GM23248 (cell line): ENCODE data around the gene FOXB1. TPM values are rescaled to one million over a fixed set of nuclear protein-coding genes. Genes with fewer than 3 reads are reported as not detected.

ENCODE experiments used
- DNase-seq: peaks from one replicate; pipeline ENCODE4 v3.0.0-alpha.2; 2015
- H2AFZ ChIP-seq: fragments of 200-600 bp; sonication (generic); 2 replicates; pipeline ENCODE4 v1.6.1; 2016; ENCODE audit warnings: antibody characterized with exemption
- H3F3A ChIP-seq: fragments of 200-600 bp; sonication (generic); 2 replicates; pipeline ENCODE4 v1.6.1; 2016; ENCODE audit warnings: mild to moderate bottlenecking, antibody characterized with exemption, mixed run types; ENCODE audit not compliant: insufficient read depth
- H3K27ac ChIP-seq: fragments of 200-600 bp; sonication (generic); 2 replicates; pipeline ENCODE4 v1.5.1; 2016; ENCODE audit warnings: mild to moderate bottlenecking
- H3K27me3 ChIP-seq: fragments of 200-600 bp; sonication (generic); replicated peaks from 2 replicates; pipeline ENCODE4 v1.6.1; 2016; ENCODE audit warnings: mild to moderate bottlenecking; ENCODE audit not compliant: insufficient read depth
- H3K36me3 ChIP-seq: fragments of 200-600 bp; sonication (generic); 2 replicates; pipeline ENCODE4 v1.6.1; 2016; ENCODE audit warnings: low read depth, mild to moderate bottlenecking
- H3K4me1 ChIP-seq: fragments of 200-600 bp; sonication (generic); 2 replicates; pipeline ENCODE4 v1.6.1; 2016; ENCODE audit warnings: mild to moderate bottlenecking; ENCODE audit not compliant: insufficient read depth
- H3K4me2 ChIP-seq: fragments of 200-600 bp; sonication (generic); one replicate; pipeline ENCODE4 v1.6.1; 2016; ENCODE audit warnings: mild to moderate bottlenecking; ENCODE audit not compliant: unreplicated experiment
- H3K4me3 ChIP-seq: fragments of 200-600 bp; sonication (generic); 2 replicates; pipeline ENCODE4 v1.5.1; 2016; ENCODE audit warnings: mild to moderate bottlenecking
- H3K79me2 ChIP-seq: fragments of 200-600 bp; sonication (generic); 2 replicates; pipeline ENCODE4 v1.6.1; 2016; ENCODE audit warnings: mild to moderate bottlenecking; ENCODE audit not compliant: insufficient read depth
- H3K9ac ChIP-seq: fragments of 200-600 bp; sonication (generic); 2 replicates; pipeline ENCODE4 v1.6.1; 2016; ENCODE audit warnings: mild to moderate bottlenecking
- H3K9me2 ChIP-seq: fragments of 200-600 bp; sonication (generic); 2 replicates; pipeline ENCODE4 v1.6.1; 2016; ENCODE audit warnings: mixed run types, mild to moderate bottlenecking, moderate library complexity; ENCODE audit not compliant: insufficient read depth
- H3K9me3 ChIP-seq: fragments of 200-600 bp; sonication (generic); one replicate; pipeline ENCODE4 v1.6.1; 2017; ENCODE audit warnings: low read depth
- H4K20me1 ChIP-seq: fragments of 200-600 bp; sonication (generic); 2 replicates; pipeline ENCODE4 v1.6.0; 2016; ENCODE audit not compliant: insufficient read depth
- EZH2 ChIP-seq: fragments of 200-600 bp; sonication (generic); IDR thresholded peaks from 2 replicates; pipeline ENCODE4 v1.6.1; 2018; ENCODE audit warnings: antibody characterized with exemption, mild to moderate bottlenecking; ENCODE audit not compliant: insufficient read depth, poor library complexity, severe bottlenecking
- EZH2phosphoT487 ChIP-seq: fragments of 200-600 bp; sonication (generic); IDR thresholded peaks from 2 replicates; pipeline ENCODE4 v1.6.1; 2018; ENCODE audit warnings: antibody characterized with exemption, moderate library complexity, mild to moderate bottlenecking, low read depth; ENCODE audit not compliant: insufficient read depth
- WGBS, 2 experiments: methylation state at CpG; one replicate each; pipeline ENCODE4 v1.1.6; 2015 to 2017; ENCODE audit warnings: low lambda C conversion rate in 2 of 2, low coverage in 1 of 2; ENCODE audit errors: missing lambda C conversion rate in 2 of 2; 5-methylcytosine and 5-hydroxymethylcytosine counted together
- in situ Hi-C: fragments of 300-500 bp; cut with MboI; formaldehyde crosslinking; loops from 2 replicates; pipeline ENCODE4 v1.15.0; 2020
- polyA plus RNA-seq: library from polyadenylated mRNA; unstranded; fragments of >200 nt; fragmentation: Nextera tagmentation; extraction: Ambion mirVana; gene quantifications from 2 replicates; pipeline ENCODE4 v1.2.1, GENCODE V29; 2016
- total RNA-seq: library from RNA; depleted of rRNA; stranded (reverse); fragments of >200 nt; shearing (Covaris generic); gene quantifications from 2 replicates; pipeline ENCODE4 v1.2.3, GENCODE V29; 2014

The FOXB1 gene
- total and polyA plus RNA-seq, 2 experiments from 2014 or later: not detected

DNA sequence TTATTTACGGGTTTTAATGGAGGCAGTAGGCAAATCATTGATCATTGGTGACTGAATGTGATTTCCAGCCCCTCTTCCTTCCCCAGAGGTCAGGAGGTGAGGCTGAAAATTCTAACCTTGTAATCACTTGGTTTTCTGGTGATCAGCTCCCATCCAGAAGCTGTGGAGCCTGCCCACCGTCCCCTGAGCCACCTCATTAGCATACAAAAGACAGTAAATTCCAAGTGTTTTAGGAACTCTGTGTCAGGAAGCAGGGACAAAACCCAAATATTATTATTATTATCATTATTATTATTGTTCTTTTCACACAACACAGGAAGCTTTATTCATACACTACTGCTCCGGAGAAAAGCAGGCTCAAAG lies 18.2 kb downstream of the FOXB1 start:
- H3K9ac ChIP-seq: no peak overlapping the region
- no peak for DNase-seq
- H4K20me1 ChIP-seq: no peaks in the 10 kb centered on the region
- 72 to 74% methylated on average over 3 of the region's 3 CpGs for WGBS, 2 experiments
- H3K9me3 ChIP-seq: no peaks in the 10 kb centered on the region
- no peak for TF ChIP-seq EZH2
- no peak for TF ChIP-seq EZH2phosphoT487
- H2AFZ ChIP-seq: no peak overlapping the region
- in situ Hi-C loops: no loop called here
- H3K9me2 ChIP-seq: no peaks in the 10 kb centered on the region
- H3K4me3 ChIP-seq: no peak overlapping the region
- H3K4me2 ChIP-seq: no peak overlapping the region
- H3K79me2 ChIP-seq: no peaks in the 10 kb centered on the region
- H3K4me1 ChIP-seq: no peaks in the 10 kb centered on the region
- H3F3A ChIP-seq: no peaks in the 10 kb centered on the region
- H3K27me3 ChIP-seq: peaks cover under 1% of the 10 kb centered on the region; the same call in 1 of the 2 replicates
- no peak overlapping the region for H3K27ac ChIP-seq
- H3K36me3 ChIP-seq: no peaks in the 10 kb centered on the region

GRCh38 chr15:60026555-60026954 lies 22.4 kb downstream of the FOXB1 start:
- 36 to 39% methylated on average over 2 of the region's 2 CpGs for WGBS, 2 experiments
- Histone ChIP-seq H2AFZ (no peak overlapping the region), H3K4me1 (no peaks in the 10 kb centered on the region), H3K27me3 (peaks cover 11% of the 10 kb centered on the region), H3K36me3 (no peaks in the 10 kb centered on the region), H3K27ac (no peak overlapping the region), H3K9ac (no peak overlapping the region), H3K79me2 (no peaks in the 10 kb centered on the region), H3K4me3 (no peak overlapping the region), H3K9me3 (no peaks in the 10 kb centered on the region), H3F3A (no peaks in the 10 kb centered on the region), H3K9me2 (no peaks in the 10 kb centered on the region), H4K20me1 (no peaks in the 10 kb centered on the region), H3K4me2 (no peak overlapping the region)
- peak; percentile 10 for DNase-seq
- in situ Hi-C loops: no loop called here
- no peak for TF ChIP-seq EZH2
- no peak for TF ChIP-seq EZH2phosphoT487

GRCh38 chr15:60035344-60035743 lies 31.2 kb downstream of the FOXB1 start:
- H3K9ac ChIP-seq: no peak overlapping the region
- no peak for DNase-seq
- in situ Hi-C loops: no loop called here

DNA sequence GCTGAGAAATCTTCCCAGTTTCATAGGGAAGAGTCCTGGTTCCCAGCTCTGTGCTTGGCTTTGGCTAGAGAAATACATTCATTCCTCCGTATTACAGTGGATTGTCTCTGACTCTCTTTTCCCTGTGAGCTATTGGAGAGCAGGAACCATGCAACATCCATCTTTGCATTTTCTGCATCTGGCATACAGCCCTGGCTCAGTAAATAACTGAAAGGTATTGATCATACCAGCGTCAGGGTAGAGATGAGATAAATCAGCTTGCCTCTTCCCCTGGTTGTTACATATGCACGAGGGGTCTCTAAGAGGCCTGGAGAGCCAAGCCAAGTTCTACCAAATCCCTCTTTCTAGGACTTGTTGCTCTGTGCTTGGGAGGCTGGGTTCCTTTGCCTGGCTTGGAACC lies 35.2 kb downstream of the FOXB1 start:
- H3K36me3 ChIP-seq: no peaks in the 10 kb centered on the region
- WGBS, 2 experiments: 26 to 27% methylated on average over 3 of the region's 3 CpGs
- no peaks in the 10 kb centered on the region for H3K9me3 ChIP-seq
- peaks cover 29% of the 10 kb centered on the region for H3K27me3 ChIP-seq
- H3F3A ChIP-seq: no peaks in the 10 kb centered on the region
- no peaks in the 10 kb centered on the region for H3K4me1 ChIP-seq
- no peaks in the 10 kb centered on the region for H3K79me2 ChIP-seq
- H3K4me2 ChIP-seq: no peak overlapping the region
- TF ChIP-seq EZH2phosphoT487 (no peak), EZH2 (no peak)
- H3K9ac ChIP-seq: no peak overlapping the region
- H3K27ac ChIP-seq: no peak overlapping the region
- no peaks in the 10 kb centered on the region for H3K9me2 ChIP-seq
- H2AFZ ChIP-seq: no peak overlapping the region
- H3K4me3 ChIP-seq: no peak overlapping the region
- in situ Hi-C loops: no loop called here
- no peaks in the 10 kb centered on the region for H4K20me1 ChIP-seq
- DNase-seq: no peak

More at GRCh38 chr15:60035344-60035743, 31.2 kb downstream of the FOXB1 start:
- H3K4me1 ChIP-seq: no peaks in the 10 kb centered on the region
- no peaks in the 10 kb centered on the region for H3K36me3 ChIP-seq
- 57 to 71% methylated on average over 3 of the region's 3 CpGs for WGBS, 2 experiments
- no peak overlapping the region for H3K27ac ChIP-seq
- H2AFZ ChIP-seq: no peak overlapping the region
- H3K4me3 ChIP-seq: no peak overlapping the region
- TF ChIP-seq EZH2phosphoT487 (no peak), EZH2 (no peak)
- peaks cover 16% of the 10 kb centered on the region; the same call in 1 of the 2 replicates for H3K27me3 ChIP-seq
- no peaks in the 10 kb centered on the region for H3K79me2 ChIP-seq
- H3F3A ChIP-seq: no peaks in the 10 kb centered on the region
- no peak overlapping the region for H3K4me2 ChIP-seq
- no peaks in the 10 kb centered on the region for H3K9me3 ChIP-seq
- no peaks in the 10 kb centered on the region for H3K9me2 ChIP-seq
- no peaks in the 10 kb centered on the region for H4K20me1 ChIP-seq
